Right forelimb (tissue), 1 donor: ENCODE measurements around the gene DLG2.
"Not testable (repeated sequence)": the region's sequence is repeated elsewhere in the genome, so short reads cannot be mapped to it uniquely, and the experiment has no call there.

ENCODE experiments used
- DNase-seq: peaks from one replicate; pipeline ENCODE4 v3.0.0-alpha.2; 2018

DLG2 gene

DNA sequence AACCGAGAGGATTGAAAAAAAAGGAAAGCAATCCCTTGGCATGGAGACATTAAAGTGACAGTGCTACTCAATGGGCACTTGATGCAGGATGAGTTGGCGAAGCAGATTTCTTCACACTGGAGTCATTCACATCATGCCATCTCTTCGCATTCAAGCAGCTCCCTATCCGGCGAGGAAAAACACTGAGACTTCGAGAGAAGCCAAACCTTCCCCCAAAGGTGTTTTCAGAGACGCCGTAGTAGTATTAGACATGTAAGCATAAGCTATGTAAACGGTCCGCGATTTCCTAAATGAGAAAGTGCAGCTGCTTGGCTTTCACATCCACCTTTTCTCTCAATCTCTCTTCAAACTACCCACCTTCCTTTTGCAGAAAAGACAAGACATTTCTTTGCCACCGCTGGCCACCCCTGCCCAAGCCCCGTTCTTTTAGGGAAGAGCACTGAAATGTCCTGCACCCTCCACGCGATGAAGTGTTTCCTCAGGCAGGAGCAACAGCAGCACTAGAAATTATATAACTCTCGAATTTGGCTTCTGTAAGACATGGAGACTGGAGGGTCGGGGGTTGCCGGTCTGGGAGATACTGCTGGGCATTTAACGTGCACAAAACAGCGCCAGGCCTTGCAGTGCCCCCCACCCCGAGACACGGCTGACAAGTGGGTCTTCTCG is at the start of gene DLG2:
Gene DLG2 (minus strand): TSS at position 13 of the 666 bp plus-strand sequence.
- peak; percentile 56 for DNase-seq

DNA sequence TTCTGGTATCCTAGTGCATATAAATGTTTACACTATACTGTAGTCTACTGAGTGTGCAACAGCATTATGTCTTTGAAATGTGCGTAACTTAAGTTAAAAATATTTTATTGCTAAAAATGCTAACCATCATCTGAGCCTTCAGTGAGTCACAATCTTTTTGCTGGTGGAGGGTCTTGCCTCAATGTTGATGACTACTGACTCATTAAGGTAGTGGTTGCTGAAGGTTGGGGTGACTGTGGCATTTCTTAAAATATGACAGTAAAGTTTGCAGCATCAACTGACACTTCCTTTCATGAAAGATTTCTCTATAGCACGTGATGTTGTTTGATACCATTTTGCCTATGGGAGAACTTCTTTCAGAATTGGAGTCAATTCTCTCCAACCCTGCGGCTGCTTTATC is 46.2 kb upstream of the DLG2 start:
- no peak for DNase-seq

DNA sequence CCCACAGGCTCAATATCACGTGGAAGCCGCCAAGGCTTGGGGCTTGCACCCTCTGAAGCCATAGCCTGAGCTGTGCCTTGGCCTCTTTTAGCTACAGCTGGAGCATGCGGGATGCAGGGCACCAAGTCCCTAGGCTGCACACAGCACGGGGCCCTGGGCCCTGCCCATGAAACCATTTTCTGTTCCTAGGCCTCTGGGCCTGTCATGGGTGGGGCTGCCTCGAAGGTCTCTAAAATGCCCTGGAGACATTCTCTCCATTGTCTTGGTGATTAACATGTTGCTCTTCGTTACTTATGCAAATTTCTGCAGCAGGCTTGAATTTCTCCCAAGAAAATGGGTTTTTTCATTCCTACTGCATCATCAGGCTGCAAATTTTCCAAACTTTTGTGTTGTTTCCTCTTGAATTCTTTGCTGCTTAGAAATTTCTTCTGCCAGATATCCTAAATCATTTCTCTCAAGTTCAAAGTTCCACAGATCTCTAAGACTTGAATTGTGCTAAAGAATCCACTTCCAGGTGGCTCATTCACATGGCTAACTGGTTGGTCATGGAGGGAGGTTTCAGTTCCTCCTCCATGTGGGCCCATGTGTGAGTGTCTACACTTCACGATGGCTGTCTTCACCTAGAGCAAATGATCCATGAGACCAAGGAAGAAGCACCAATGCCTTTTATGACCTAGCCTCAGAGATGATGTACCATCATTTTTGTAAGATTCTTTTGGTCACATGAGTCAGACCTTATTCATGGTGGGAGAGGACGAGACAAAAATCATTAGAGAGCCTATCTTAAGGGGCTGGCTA is 45.2 kb upstream of the DLG2 start:
- no peak for DNase-seq

DNA sequence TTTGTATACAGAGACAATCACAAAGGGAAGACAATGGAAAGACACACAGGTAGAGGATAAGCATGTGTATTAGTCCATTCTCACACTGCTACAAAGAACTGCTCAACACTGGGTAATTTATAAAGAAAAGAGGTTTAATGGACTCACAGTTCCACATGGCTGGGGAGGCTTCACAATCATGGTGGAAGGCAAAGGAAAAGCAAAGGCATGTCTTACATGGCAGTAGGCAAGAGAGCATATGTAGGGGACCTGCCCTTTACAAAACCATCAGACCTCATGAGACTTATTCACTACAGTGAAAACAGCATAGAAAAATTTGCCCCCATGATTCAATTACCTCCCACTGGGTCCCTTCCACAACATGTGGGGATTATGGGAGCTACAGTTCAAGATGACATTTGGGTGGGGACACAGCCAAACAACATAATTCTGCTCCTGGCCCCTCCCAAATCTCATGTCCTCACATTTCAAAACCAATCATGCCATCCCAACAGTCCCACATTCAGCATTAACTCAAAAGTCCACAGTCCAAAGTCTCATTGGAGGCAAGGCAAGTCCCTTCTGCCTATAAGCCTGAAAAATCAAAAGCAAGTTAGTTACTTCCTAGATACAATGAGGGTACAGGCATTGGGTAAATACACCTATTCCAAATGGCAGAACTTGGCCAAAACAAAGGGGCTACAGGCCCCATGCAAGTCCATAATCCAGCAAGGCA is 44.0 kb upstream of the DLG2 start:
- DNase-seq = not testable (repeated sequence)

DNA sequence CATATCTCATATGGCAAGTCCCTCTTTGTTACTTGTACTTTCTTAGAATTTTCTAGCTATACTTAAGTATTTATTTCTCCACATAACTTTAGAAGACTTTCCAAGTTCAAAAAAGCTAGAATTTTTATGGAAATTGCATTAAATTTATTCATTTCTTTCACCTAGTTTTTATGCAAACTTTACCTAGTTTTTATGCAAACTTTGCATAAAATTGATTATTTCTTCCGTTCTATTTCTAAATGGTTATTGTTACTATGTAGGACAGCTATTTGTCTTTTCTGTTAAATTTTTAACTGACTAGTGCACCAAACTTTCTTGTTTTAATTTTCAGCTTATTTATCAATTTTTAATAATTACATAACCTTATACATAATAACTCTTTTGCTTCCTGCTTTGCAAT is 41.0 kb upstream of the DLG2 start:
- DNase-seq = no peak

DNA sequence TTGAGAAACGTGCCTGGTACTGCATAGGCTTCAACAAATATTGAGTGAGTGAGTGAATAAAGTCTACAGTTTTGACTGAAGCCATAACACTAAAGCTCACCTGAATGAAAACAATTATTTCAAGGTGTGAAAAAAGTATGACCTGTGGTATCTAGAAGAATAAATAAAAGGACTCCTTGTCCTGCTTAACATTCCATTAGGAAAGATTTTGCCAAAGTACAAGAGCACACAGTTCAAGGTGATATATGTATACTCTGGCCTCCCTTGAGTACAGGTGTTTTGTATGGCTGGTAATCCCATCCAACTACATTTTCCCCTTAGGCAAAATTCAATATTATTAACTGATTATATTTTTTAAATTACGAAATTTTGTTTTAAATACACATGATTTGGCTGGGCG is 39.5 kb upstream of the DLG2 start:
- DNase-seq = no peak

DNA sequence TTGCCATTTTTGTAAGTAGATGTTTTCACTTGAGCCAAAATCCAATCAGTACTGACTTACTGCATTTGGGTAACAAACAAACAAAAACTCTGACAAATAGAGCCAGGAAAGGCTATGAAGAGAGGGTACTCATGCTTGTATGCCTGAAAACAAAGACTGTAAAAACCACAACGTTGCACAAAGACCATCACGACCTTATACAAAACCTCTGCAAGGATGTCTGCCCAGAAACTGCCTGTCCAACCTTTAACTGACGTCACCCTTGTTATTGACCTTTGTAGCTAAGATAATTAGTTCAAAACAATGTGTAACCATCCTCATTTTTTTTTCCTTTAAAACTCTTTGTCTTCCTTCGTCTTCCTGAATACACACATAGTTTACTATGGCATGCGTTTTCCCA is 38.6 kb upstream of the DLG2 start:
- DNase-seq = no peak

DNA sequence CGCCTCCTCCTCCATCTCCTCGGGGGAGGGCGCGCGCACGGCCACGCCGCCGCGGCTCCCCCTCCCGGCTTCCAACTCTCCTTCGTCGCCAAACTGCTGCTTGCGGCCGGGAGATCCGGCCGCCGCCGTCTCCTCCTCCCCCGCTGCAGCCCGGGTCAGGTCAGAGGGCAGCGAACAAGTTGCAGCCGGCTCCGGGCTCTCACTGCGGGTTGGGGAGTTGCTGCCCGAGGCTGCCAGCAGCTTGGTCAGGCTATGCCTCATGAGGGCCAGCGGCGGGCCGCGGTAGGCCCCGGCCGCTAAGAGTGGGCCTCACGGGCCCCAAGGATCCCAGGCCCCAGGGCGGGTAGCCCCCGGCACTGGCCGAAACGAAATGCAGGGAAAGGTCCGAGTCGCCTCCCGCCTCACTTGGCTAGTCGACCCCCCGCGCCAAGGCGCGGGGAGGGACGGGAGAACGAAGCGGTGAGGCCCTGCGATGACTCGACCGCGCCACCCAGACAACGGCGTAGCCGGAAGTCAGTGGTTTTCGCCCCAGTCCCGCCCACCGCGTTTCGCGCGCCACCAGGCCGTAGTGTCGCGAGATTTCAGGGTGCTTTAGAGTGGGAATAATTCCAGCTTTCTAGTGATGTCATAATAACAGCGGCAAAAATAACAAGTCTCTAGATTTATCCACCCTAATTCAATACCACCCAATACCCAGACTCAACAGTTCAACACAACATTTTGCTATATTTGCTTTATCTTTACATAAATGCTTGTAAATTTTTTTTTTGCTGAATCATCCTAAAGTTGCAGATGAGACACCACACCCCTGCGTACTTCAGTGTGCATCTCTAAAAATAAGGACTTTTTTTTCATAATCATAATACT is 37.7 kb upstream of the DLG2 start, which contains the start of gene CREBZF:
Gene CREBZF (minus strand): TSS at position 515 of the 867 bp plus-strand sequence. CDS start 254 bp downstream, at position 261.
- peak; percentile 98 for DNase-seq

DNA sequence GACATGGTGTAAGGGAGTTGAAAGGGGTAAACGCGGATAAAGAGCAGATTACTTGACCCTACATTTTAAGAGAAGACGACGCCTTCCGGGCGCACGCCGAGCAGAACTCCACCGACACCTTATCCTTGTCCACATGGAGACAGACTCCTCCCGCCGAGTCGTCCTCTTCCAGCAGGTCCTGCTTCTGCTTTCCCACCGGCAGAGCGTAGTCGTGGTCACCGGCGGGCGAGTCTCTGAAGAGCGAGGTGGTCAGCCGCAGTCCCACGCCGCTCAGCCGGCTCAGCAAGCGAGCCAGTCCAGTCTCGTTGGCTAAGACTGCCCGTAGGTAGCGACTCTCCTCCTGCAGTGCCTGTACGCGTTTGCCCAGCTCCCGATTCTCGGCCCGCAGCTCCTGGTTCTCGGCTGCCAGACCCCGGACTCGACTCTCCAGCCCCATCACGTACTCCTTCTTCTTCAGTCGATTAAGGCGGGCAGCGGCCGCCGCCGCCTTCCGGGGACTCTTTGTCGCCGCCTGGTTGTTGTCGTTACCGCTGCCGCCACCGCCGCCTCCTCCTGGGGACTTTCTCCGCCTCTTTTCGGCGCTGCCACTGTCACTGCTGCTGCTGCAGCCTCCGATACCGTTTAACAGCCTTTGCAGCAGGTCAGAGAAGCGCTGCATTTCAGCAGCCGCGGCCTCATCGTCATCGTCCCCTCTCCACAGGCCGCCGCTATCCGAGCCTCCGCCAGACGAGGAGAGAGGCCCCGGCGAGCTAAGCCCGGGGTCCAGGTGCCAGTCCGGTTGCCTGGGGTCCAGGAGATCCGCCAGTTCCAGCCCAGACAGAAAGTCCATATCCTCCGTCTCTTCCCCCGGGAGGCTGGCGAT is 36.8 kb upstream of the DLG2 start:
- peak; percentile 80 for DNase-seq

DNA sequence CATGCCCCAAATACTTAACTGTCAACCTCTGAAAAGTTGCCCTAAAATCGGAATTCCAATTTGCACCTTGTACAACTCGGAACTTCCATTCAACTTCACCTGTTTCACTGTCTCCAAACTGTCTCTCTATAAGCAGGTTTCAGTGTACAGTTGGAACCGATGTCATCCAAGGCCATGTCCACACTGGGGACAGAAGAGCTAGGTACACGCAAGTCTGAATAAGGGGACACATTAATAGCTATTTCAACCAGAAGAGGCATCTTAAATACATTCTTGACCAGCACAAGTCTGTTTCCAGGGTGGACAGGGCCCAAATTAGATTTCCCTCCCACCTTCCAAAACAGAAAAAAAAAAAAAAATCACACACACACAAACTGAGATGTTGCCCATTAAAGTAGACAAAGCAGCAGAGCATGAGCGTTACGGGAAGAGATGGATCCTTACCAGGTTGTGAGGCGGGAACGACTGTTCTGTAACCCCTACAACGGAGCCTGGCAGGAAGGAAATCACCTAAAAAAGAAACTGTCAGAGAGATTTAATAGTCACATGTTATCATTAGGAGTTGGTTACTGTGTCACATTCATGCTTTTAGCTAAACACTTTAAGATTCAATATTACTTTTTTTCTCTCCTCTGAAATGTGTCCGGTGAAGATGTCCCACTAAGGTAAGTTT is 36.1 kb upstream of the DLG2 start:
- no peak for DNase-seq

DNA sequence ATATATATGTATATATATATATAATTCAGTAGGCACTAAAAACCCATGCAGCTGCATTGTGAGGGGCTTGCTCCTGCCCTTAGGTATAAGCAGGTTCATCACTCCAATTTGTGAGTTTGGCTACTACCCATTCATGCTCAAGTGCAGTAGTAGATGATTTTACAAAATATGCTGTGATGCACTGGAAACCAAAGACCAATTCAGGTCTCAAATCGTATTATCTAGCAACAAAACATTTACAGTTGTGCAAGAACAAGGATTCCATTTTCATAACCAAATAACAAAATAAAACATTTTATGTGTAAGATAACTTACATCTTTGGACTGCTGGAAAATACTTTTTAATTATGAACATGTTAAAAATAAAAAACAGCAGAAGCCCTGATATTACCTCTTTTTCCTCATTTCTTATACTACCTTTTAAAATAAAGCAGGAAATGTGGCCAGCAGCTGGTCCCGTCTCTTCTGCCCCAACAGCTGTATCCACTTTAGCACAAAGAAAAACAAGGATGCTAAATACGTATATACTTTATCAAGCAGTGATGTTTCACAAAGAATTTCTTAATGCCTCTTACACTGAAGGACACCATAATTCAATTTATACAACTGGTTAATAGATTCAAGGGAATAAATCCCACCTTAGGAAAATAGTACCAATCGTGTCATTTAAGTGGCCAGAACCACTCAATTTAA is 35.0 kb upstream of the DLG2 start:
- DNase-seq = no peak

DNA sequence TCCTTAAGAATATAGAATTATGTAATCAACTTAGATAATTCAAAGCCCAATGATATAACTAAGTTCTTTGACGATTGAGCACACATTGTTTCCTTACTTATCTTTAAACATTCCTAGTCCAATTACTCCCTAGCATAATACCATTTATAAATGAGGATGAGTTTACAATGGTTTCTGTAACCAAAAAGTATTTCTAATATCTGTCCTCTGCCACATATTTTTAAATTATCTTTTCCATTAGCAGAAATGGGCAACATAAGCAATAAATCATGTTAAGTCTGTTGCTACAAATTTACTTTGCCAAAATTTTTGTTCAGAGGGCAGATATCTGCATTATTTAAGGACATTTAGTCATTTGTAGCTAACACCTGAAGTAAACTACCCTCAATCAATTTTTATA is 31.0 kb upstream of the DLG2 start:
- no peak for DNase-seq

DNA sequence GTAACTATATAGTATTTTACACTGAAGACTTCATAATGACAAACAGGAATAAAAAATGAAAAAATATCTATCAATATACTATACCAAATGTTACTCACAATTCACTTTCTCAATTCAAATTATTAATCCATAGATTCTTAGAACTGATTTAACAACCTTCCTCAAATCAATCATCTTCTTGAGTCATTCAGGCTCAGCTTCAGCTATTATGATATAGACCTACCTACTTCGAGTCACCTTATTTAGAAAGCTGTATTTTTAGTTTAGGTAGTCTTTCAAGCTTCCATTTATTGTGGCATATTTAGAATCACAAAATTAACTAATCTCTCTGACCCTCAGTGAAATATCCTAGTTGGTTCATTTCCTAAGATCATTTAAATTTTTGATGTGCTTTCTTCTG is 29.6 kb upstream of the DLG2 start:
- DNase-seq = no peak

DNA sequence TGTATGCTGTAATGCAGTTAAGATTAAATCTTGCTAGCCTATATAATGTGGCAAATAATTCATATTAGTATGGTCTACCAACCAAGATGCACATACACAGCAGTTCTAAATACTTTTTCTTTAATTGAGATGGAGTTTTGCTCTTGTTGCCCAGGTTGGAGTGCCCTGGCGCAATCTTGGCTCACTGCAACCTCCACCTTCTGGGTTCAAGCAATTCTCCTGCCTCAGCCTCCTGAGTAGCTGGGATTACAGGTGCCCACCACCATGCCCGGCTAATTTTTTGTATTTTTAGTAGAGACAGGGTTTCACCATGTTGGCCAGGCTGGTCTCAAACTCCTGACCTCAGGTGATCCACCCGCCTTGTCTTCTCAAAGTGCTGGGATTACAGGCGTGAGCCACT is 27.2 kb upstream of the DLG2 start:
- not testable (repeated sequence) for DNase-seq

DNA sequence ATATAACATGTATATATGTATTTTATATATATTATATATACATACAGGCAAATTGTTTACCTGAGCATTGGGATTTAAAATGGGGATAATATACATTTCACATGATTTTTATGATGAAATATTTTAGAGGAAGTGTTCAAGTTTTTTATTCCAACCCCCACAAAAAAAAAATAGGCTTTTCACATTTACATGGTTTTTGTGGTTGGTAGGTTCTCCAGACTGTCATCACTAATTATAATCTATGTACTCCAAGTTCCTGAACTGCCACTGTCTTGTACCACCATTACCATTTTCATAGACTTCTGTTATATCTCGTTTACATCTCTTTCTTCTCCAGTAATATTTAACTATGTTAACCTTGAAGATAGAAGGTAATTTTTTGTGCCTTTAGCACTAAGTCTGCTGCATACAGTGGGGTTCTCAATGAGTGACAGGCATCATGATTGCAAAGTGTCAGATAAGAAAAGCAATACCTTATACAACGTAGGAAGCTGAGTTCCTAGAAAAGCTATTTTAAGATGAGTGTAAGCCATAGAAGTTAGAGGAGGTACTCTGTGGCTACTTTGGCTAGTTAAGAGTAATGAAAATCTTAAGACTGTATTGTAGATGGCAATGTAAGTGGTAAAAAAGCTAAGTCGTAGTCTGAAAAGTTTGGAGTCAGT is 25.8 kb upstream of the DLG2 start:
- no peak for DNase-seq

DNA sequence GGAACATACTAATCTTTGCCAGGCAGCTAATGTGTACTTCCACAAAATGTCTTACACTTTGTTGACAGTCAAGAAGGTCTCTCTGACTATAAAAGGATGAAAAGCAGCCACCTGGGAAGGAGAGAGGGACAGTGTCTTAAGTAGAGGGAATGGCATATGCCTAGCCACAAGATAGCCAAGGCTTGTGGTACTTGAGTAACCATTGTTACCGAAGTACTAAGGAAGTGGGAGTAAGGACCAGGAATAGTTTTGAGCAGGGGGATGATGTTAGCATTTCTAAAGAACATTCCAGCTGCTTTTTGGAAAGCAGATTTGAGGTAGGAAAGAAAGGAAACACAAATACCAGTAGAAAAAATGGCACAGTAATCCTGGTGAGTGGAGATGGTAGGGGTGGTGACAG is 24.0 kb upstream of the DLG2 start:
- no peak for DNase-seq

DNA sequence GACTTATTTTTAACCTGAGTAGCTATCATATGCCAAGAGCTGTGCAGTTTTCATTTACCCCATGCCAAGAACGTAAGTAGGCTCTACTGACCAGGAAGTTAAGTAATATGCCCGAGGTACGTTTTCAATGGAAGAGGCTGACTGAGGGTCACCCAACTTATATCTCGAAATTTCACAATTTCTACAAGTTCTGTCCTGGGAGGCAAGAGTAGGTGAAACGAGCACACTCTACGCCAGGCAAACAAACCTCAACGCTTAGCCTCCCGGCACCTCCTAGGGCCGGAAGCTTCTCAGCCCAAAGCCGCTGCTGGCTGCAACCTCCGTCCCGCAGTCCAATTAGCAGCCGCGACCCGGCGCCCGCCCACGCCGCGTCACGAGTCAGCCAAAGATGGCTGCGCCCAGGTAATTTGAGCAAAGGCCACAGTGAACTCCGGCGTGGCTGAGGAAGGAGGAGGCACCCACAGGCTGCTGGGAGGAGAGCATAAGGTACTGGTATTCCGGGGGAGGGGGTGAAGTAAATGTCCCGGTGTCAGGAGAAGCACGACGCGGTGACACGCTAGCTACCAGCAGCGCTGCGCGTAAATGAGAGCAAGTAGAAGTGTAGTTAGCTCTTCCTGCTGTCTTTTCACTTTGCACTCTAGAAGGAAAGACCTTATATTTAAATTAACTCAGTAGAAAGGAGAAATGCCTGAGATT is 20.6 kb upstream of the DLG2 start, which contains the start of gene TMEM126A:
Gene TMEM126A (plus strand): TSS at position 364 of the 696 bp plus-strand sequence. CDS start 2,289 bp downstream, outside the sequence.
- DNase-seq = peak; percentile 94

DNA sequence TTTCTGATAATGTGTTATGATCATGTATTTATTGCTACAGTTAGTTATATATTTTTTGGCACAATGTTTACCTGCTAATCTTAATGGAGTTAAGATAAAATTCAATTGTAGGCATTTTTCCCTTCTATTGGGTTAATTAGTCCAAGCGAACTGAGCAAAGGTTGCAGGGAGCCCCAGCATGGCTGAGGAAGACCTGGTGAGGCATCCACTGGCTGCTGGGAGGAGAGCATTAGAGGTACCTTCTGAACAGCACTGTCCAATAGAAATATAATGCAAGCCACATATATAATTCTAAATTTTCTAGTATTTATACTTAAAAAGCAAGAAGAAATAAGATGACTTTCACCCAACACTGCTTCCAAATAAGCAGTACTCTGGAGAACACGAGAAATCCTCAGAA is 19.9 kb upstream of the DLG2 start:
- no peak for DNase-seq

DNA sequence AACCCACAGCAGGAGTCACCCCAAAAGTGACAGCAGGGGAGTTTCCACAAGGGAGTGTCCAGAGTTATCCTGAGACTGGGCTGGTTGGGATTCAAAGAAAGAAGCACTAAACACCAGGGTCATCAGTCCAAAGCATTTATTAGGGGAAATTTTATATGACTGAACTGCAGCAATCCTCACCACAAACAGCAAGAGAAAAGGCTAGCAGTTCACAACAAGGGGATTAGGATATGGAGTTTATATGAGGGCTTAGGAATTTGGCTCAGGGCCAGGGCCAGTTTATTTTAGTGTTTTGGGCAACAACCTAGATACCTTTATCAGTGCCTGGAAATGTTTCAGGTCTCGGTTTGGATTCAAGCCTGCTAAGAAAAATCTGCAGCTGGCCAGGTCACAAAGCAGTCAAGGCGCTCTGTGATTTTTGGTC is 16.1 kb upstream of the DLG2 start:
- peak; percentile 56 for DNase-seq
